Body of pancreas (tissue), 4 donors: ENCODE results near the gene WDFY4.

Experiments
- POLR2A ChIP-seq, 3 donors: fragments of 450-650 bp; IDR thresholded peaks; one replicate each; pipeline ENCODE4 v1.6.1; 2016; ENCODE audit warnings: antibody characterized with exemption in 3 of 3, mild to moderate bottlenecking in 2 of 3
- TF ChIP-seq, protein P1 (sequence below), 7 experiments: fragments of 450-650 bp in 4 of 7; fragments of 200-600 bp in 3 of 7; sonication (generic) in 3 of 7; IDR thresholded peaks; one replicate each; pipeline ENCODE4 v1.5.1; 2016 to 2019; ENCODE audit warnings: antibody characterized with exemption in 7 of 7

DNA sequence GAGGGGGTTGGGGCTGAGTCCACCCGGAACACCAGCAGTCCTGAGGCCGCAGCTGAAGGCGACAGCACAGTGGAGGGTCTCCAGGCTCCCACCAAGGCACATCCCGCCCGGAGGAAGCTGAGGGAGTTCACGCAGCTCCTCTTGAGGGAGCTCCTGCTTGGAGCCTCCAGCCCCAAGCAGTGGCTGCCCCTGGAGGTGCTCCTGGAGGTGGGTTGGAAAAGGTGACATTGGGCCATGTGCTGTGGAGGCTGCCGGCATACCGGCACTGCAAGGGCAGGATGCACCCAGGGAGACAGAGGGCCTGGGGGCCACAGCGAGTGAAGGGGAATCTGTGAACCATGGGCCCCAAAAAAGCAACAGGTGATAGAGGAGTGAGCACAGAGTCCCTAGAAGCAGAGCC lies 135.6 kb downstream of the WDFY4 start:
- TF ChIP-seq, protein P1, sequence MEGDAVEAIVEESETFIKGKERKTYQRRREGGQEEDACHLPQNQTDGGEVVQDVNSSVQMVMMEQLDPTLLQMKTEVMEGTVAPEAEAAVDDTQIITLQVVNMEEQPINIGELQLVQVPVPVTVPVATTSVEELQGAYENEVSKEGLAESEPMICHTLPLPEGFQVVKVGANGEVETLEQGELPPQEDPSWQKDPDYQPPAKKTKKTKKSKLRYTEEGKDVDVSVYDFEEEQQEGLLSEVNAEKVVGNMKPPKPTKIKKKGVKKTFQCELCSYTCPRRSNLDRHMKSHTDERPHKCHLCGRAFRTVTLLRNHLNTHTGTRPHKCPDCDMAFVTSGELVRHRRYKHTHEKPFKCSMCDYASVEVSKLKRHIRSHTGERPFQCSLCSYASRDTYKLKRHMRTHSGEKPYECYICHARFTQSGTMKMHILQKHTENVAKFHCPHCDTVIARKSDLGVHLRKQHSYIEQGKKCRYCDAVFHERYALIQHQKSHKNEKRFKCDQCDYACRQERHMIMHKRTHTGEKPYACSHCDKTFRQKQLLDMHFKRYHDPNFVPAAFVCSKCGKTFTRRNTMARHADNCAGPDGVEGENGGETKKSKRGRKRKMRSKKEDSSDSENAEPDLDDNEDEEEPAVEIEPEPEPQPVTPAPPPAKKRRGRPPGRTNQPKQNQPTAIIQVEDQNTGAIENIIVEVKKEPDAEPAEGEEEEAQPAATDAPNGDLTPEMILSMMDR (IDR thresholded peaks at IDR 0.05), result no peak
- TF ChIP-seq POLR2A (IDR thresholded peaks at IDR 0.05), result no peak
